T follicular helper cell (primary cell): ENCODE measurements around the gene GPR25.

Source experiments
- DNase-seq: peaks from one replicate; pipeline ENCODE4 v3.0.0-alpha.2; 2020; ENCODE audit warnings: low read depth

GPR25 gene

DNA sequence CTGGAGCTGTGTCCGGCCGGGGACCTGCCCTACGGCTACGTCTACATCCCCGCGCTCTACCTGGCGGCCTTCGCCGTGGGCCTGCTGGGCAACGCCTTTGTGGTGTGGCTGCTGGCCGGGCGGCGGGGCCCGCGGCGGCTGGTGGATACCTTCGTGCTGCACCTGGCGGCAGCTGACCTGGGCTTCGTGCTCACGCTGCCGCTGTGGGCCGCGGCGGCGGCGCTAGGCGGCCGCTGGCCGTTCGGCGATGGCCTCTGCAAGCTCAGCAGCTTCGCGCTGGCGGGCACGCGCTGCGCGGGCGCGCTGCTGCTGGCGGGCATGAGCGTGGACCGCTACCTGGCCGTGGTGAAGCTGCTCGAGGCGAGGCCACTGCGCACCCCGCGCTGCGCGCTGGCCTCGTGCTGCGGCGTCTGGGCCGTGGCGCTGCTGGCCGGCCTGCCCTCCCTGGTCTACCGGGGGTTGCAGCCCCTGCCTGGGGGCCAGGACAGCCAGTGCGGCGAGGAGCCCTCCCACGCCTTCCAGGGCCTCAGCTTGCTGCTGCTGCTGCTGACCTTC is 412 bp downstream of the GPR25 start:
- no peak for DNase-seq

- DNase-seq, result no peak
Observed at GRCh38 chr1:200873671-200874397, 1.1 kb downstream of the GPR25 start.

DNA sequence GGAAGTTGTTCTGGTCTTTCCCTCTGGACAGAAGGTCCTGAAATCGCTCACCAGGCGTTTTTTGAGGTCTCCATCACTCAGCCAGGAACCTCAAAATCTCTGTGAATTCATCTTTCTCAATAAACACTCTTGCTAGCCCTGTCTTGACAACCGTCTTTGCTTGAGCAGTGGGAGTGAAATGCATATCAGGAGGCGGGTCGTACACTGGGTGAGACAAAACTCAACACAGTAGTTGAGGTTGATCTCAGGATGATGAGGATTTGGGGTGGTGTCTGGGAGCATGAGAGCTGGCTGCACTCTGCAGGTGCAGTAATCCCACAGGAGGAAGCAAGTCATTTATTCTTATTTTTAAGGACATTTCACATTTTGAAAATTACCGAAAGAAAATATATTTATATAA is 1.9 kb downstream of the GPR25 start:
- no peak for DNase-seq

- DNase-seq, result no peak
Observed at GRCh38 chr1:200875416-200875815, 2.6 kb downstream of the GPR25 start.

GRCh38 chr1:200877010-200877409 is 4.2 kb downstream of the GPR25 start:
- DNase-seq, result no peak

- peak; percentile 33 for DNase-seq
Observed at GRCh38 chr1:200877839-200878551, 5.2 kb downstream of the GPR25 start.

DNA sequence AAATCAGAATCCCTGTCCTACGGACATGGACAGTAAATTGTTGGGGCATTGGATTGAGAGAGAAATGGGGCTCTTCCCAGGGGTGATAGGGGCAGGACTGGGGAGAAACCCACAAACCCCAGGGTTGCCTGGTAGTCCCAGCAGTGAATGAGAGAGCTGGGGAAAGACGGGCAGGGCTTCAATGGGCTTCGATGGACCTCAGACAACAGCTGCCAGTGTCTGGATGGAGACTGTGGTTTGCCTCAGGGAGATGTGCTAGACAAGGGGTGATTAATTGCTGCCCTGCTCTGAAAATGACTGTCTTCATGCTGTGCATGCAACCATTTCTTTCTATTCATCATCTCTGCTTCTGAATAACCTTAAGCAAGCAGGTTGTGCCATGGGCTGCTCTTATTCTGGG is 7.4 kb downstream of the GPR25 start:
- DNase-seq, result no peak

GRCh38 chr1:200883118-200883517 is 10.3 kb downstream of the GPR25 start:
- DNase-seq, result no peak

DNA sequence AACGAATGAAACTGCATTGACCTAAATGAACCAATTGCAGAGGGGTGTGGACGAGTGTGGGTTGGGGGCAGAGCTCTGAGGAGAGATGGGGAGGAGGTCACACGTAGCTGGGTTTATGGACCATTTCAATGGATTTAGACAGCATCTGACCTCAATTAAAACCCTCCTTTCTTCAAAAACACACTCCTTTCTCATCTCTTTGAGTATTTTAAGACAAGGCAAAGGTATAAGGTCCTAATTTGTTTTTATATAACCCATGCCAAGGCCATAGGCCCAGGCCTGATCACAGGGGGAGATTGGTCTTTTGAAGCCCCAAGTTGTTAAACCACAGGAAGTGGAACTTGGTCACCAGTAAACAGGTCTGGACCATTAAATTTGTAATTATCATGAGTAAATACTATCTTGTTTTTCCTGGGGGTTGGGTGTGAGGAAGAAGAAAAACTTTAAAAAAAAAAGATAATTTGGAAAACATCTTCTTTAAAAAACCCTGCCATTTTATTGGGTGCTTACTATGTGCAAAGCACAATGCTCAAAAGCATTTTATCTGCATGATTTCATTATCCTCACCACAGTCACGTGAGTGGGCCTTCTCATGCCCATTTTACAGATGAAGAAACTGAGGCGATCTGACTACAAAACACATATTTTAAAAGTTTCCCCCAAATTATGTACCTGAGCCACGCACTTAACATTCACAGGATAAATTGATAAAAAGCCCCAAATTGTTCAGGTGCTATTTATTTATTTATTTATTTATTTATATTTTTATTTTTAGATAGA is 13.0 kb downstream of the GPR25 start:
- DNase-seq, result no peak

- DNase-seq, result no peak
Observed at GRCh38 chr1:200886594-200886993, 13.8 kb downstream of the GPR25 start.

GRCh38 chr1:200887036-200887435 is 14.3 kb downstream of the GPR25 start:
- no peak for DNase-seq

DNA sequence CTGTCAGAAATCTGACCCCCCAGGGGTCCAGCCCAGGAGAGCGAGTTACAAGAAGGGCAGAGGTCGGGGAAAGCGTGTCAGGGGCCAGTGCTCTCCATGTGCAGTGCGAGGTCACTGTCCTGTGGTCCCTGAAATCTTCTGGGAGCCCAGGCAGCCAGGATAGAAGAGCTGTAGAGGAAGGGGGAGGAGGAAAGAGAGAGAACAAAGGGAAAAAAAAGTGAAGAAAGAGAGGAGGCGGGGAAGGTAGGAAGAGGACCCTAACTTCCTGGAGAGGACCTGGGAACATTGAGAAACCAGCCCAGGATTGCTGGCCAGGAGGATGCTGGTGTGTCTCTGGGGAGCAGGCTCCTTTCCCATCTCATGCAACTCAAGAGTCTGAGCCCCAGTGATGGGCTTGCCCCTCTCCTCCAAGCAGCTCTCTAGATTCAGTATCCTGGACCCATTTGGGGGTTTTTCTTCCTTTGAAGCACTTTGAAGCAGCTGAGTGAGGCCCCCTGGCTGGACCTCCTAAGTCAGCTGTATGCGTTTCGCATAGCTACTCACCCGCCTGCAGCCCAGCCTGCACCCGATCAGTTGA is 15.1 kb downstream of the GPR25 start:
- DNase-seq, result no peak

GRCh38 chr1:200888349-200888838 is 15.6 kb downstream of the GPR25 start:
- DNase-seq, result peak; percentile 38

DNA sequence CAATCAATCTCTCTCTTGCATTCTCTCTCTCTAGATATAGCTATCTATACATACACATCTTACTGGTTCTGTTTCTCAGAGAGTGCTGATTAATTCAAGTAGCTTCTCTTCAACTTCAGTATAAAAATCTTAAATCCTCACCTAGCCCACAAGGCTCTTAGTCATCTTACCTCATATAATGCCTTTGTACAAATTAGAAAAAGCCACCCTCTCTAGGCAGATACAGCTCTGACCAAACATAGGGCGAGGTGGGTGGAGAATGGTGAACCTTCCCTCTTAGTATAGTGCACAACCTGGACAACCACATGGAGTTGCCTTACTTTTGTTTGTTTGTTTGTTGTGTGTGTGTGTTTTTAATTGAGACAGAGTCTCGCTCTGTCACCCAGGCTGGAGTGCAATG is 16.8 kb downstream of the GPR25 start:
- DNase-seq, result no peak

- no peak for DNase-seq
Observed at GRCh38 chr1:200890027-200890426, 17.2 kb downstream of the GPR25 start.

DNA sequence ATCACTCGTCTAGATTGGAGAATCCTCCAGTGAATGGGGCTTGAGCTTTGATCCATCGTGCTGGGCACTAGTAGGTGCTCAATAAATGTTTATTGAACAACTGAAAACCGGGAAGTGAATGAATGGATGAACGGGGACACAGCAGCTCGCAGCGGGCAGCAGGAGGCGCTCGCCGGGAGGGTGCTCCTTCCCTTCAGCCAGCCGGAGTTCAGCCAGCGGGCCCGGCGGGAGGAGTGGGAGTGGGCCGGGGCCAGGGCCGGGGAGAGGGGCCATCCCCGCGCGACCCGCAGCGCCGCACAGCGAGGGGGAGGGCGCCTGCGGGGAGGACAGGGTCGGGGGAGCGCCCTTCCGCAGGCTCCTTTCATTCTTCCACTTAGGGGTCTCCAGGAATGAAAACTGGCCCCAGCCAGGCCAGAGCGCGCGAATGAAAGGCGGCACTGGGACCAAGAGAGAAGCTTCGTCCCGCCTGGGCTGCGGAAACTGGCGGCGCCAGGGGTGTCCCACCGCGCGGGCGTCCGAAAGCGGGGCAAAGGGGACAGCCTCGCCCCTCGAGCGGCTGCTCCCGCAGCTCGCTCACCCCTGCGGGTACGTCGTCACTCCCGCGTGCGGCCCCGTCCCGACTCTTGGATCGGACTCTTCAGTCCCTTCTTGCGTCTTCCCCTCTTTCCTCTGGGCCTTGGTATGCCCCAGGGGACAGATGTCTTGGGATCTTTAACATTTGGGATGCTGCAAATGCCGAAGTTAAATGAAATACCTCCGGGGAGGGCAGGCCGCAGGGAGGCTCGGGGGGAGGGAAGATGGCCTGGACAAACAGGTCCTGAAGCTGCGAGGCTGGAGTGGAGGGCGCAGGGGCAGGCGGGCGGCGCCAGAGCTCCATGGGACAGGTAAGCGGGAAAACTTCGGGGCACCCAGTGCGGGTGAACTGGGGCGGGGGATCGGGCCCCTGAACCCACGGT is 18.3 kb downstream of the GPR25 start:
- DNase-seq, result no peak

DNA sequence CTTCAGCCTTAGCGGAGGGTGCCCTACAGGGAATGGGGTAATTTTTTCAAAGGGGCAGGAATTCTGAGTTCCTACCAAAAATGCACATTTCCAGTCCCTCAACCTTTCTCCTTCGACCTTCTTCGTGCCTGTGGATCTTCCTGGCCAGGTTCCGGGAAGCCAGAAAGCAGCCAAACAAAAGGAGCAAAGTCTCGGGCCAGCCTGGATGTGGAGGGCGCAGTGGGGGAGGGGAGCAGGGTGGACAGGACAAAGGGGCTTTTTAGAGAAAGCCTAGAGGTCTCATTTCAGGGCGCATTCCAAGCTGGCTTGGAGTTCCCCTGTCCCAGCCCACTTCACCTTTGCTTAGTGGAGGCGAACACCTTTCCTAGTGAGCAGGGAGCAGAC is 19.0 kb downstream of the GPR25 start:
- no peak for DNase-seq

DNA sequence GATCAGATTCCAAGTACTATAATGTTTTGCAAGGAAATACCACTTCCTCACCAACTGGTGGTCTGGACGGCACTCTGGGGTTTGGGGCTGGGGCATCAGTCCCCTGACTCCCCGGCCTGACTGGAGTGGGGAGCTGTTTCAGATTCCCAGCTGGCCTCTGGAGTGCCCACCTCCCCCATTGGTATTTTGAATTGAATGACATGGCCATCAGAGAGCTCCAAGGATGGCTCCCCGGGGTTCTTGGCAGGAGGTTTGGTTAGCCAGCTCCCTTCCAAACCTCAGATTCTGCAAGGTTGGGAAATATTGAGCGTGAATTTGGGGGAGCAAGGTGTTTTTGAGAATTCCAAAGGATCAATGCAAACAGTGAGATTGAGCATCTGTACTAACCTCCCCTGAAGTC is 19.8 kb downstream of the GPR25 start:
- DNase-seq, result no peak

- DNase-seq, result no peak
Observed at GRCh38 chr1:200892958-200893357, 20.2 kb downstream of the GPR25 start.

DNA sequence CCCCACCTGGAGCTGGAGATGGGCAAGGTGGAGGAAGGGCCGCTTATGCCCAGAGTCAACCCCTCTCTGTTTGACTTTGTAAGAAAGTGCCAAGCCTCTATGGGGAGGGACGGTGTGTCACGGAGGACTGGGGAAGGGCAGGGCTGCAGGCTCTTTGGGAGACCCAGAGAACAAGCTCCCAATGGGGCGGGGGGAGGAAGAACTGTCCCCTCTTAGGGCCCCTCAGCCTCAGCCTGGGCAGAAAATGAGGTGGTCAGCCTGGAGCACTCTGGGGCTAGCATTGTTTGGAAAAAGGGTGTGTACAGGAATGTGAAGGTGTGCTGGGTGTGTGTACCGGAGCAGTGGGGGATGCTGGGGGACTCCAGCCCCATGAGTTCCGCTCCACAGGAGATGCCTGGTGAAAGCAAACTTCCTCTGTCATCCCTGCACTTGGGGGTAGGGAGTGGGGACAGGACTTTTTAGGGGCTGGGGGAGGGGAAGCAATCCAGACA is 20.7 kb downstream of the GPR25 start:
- DNase-seq, result no peak
